ENCODE measurements around the gene CROCC2. TPM values are rescaled to one million over a fixed set of nuclear protein-coding genes. Genes with fewer than 3 reads are reported as not detected.

CROCC2 gene
- total and polyA plus RNA-seq, 10 of the 15 experiments (the other 5 are each of a cell fraction or from before 2014, with no cell fraction given), result not detected

DNA sequence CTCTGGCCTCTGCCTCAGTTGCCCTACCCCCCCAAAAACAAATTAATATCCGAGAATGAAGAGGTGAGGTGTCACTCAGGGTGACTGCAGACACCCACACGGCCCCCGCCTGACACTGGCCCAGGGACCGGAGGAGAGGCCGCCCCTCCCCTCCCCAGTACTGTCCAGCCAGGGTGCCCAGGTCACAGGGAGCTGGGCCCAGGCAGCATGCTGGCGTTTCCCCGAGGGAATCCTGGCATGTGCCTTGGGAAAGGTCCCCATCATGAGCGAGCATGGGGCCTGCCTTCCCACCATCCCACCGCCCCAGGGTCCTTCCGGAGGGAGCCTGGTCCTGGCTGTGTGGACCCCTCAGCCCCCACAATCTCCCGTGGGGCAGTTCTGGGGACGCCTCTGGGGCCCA is 13.2 kb upstream of the CROCC2 start (continued):
- TF ChIP-seq LARP7 (IDR thresholded peaks at IDR 0.05), result no peak
- no peak for TF ChIP-seq ZNF207 (IDR thresholded peaks at IDR 0.05; ENCODE audit: borderline replicate concordance)
- TF ChIP-seq, protein P1, sequence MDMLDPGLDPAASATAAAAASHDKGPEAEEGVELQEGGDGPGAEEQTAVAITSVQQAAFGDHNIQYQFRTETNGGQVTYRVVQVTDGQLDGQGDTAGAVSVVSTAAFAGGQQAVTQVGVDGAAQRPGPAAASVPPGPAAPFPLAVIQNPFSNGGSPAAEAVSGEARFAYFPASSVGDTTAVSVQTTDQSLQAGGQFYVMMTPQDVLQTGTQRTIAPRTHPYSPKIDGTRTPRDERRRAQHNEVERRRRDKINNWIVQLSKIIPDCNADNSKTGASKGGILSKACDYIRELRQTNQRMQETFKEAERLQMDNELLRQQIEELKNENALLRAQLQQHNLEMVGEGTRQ (IDR thresholded peaks at IDR 0.05; ENCODE audit: borderline replicate concordance, low read depth, low read length), result no peak
- no peak for TF ChIP-seq TARDBP (IDR thresholded peaks at IDR 0.05; ENCODE audit: borderline replicate concordance)
- TF ChIP-seq, protein P2, sequence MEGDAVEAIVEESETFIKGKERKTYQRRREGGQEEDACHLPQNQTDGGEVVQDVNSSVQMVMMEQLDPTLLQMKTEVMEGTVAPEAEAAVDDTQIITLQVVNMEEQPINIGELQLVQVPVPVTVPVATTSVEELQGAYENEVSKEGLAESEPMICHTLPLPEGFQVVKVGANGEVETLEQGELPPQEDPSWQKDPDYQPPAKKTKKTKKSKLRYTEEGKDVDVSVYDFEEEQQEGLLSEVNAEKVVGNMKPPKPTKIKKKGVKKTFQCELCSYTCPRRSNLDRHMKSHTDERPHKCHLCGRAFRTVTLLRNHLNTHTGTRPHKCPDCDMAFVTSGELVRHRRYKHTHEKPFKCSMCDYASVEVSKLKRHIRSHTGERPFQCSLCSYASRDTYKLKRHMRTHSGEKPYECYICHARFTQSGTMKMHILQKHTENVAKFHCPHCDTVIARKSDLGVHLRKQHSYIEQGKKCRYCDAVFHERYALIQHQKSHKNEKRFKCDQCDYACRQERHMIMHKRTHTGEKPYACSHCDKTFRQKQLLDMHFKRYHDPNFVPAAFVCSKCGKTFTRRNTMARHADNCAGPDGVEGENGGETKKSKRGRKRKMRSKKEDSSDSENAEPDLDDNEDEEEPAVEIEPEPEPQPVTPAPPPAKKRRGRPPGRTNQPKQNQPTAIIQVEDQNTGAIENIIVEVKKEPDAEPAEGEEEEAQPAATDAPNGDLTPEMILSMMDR (IDR thresholded peaks at IDR 0.05 in 2 of 3, conservative IDR thresholded peaks at IDR 0.05 in 1 of 3; ENCODE audit: control insufficient read depth in 2 of 3, extremely low read depth in 1 of 3, insufficient read depth in 1 of 3, low read depth in 3 of 3, low read length in 3 of 3), result no peak
- no peak for TF ChIP-seq CHD4 (IDR thresholded peaks at IDR 0.05)
- TF ChIP-seq ZNF274 (IDR thresholded peaks at IDR 0.05; ENCODE audit: insufficient read depth, insufficient read length), result no peak
- no peak for TF ChIP-seq RCOR1 (conservative IDR thresholded peaks at IDR 0.05; ENCODE audit: low read depth, low read length)

DNA sequence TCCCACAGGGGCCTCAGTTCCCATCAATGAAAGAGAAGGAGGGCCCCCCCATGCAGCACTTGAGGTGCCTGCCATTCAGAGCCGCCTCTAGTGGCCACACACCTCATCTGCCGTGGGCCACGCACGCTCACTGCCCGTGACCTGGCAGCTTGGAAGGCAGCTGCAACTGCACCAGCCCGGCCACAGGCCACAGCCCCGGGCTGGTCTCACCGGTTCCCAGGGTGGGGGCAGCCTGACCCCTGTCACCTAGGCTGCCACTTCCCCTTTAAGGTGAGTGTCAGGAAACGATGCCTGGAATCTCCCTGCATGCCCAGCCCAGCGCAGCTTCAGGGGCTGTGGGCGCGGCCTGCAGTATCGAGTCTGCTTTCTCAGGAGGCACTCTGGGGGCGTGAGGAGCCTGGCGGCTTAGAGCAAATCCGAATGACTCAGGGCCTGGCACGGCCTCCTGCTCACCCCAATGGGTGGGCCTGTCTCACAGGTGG is 12.7 kb upstream of the CROCC2 start:
- in situ Hi-C loops (cut with MboI) (no loop called here), intact Hi-C loops (cut with micrococcal nuclease; ENCODE audit: unreplicated experiment) (no loop called here)
- no peak overlapping the region for H3K4me2 ChIP-seq (ENCODE audit: control insufficient read depth, insufficient read depth)
- POLR2A ChIA-PET, result no interaction called here
- H2AFZ ChIP-seq (ENCODE audit: control insufficient read depth, low read depth, low read length), result no peak overlapping the region; the same call in 1 of the 2 replicates
- no peak overlapping the region for H3K4me3 ChIP-seq
- BruUV-seq (replicated peaks), result no TSS peak
- no peaks in the 10 kb centered on the region for H3K36me3 ChIP-seq (ENCODE audit: control insufficient read depth in 2 of 2, insufficient read depth in 2 of 2, low read length in 1 of 2)
- no peaks in the 10 kb centered on the region for H3K79me2 ChIP-seq (ENCODE audit: control insufficient read depth, insufficient read depth, low read length)
- 13% methylated on average over 17 of the region's 17 CpGs for WGBS (ENCODE audit: insufficient coverage, insufficient replicate concordance, low lambda C conversion rate, missing lambda C conversion rate)
- FAIRE-seq, result no peak
- no peaks in the 10 kb centered on the region for H3K4me1 ChIP-seq (ENCODE audit: control insufficient read depth, insufficient read depth, low read length)
- RAD21 ChIA-PET (ENCODE audit: unreplicated experiment), result no interaction called here
- no peaks in the 10 kb centered on the region for H4K20me1 ChIP-seq (ENCODE audit: control insufficient read depth, insufficient read depth)
- H3K9ac ChIP-seq (ENCODE audit: control insufficient read depth, insufficient read depth, low read length), result no peak overlapping the region
- CTCF ChIA-PET, result interaction anchor here (1.9 kb wide), 1 partner anchor 21 kb away, joined by 4 read pairs; no protein-coding TSS in a partner anchor
- DNase-seq (ENCODE audit: low read depth, low spot score), result no peak
- no peak overlapping the region for H3K27ac ChIP-seq (ENCODE audit: control insufficient read depth, insufficient read depth)
- no peaks in the 10 kb centered on the region for H3K27me3 ChIP-seq (replicated peaks in 1 of 2; ENCODE audit: control insufficient read depth in 2 of 2, insufficient read depth in 2 of 2, low read length in 1 of 2)
- SMC1A ChIA-PET (ENCODE audit: uncharacterized antibody, unreplicated experiment), result no interaction called here
- no peaks in the 10 kb centered on the region for H3K9me3 ChIP-seq (replicated peaks; ENCODE audit: control insufficient read depth, insufficient read depth, low read length)
- ATAC-seq, result peak; percentile 70
- peak in 1 of 2 experiments; percentile 47; a peak in 2 of 4 replicates for TF ChIP-seq BHLHE40 (IDR thresholded peaks at IDR 0.05; ENCODE audit: borderline replicate concordance in 1 of 2, low read depth in 2 of 2, low read length in 1 of 2)
- no peak for TF ChIP-seq HCFC1 (IDR thresholded peaks at IDR 0.05; ENCODE audit: low read length)
- TF ChIP-seq, protein P3, sequence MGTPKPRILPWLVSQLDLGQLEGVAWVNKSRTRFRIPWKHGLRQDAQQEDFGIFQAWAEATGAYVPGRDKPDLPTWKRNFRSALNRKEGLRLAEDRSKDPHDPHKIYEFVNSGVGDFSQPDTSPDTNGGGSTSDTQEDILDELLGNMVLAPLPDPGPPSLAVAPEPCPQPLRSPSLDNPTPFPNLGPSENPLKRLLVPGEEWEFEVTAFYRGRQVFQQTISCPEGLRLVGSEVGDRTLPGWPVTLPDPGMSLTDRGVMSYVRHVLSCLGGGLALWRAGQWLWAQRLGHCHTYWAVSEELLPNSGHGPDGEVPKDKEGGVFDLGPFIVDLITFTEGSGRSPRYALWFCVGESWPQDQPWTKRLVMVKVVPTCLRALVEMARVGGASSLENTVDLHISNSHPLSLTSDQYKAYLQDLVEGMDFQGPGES (IDR thresholded peaks at IDR 0.05), result no peak
- TF ChIP-seq, protein P4, sequence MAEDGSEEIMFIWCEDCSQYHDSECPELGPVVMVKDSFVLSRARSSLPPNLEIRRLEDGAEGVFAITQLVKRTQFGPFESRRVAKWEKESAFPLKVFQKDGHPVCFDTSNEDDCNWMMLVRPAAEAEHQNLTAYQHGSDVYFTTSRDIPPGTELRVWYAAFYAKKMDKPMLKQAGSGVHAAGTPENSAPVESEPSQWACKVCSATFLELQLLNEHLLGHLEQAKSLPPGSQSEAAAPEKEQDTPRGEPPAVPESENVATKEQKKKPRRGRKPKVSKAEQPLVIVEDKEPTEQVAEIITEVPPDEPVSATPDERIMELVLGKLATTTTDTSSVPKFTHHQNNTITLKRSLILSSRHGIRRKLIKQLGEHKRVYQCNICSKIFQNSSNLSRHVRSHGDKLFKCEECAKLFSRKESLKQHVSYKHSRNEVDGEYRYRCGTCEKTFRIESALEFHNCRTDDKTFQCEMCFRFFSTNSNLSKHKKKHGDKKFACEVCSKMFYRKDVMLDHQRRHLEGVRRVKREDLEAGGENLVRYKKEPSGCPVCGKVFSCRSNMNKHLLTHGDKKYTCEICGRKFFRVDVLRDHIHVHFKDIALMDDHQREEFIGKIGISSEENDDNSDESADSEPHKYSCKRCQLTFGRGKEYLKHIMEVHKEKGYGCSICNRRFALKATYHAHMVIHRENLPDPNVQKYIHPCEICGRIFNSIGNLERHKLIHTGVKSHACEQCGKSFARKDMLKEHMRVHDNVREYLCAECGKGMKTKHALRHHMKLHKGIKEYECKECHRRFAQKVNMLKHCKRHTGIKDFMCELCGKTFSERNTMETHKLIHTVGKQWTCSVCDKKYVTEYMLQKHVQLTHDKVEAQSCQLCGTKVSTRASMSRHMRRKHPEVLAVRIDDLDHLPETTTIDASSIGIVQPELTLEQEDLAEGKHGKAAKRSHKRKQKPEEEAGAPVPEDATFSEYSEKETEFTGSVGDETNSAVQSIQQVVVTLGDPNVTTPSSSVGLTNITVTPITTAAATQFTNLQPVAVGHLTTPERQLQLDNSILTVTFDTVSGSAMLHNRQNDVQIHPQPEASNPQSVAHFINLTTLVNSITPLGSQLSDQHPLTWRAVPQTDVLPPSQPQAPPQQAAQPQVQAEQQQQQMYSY (CRISPR knock-in tag; IDR thresholded peaks at IDR 0.05), result no peak
- 0 out of 2 replicates have a peak, but pooled peaks have one; percentile 21 for TF ChIP-seq IKZF1 (conservative IDR thresholded peaks at IDR 0.05)
- TF ChIP-seq, protein P5, sequence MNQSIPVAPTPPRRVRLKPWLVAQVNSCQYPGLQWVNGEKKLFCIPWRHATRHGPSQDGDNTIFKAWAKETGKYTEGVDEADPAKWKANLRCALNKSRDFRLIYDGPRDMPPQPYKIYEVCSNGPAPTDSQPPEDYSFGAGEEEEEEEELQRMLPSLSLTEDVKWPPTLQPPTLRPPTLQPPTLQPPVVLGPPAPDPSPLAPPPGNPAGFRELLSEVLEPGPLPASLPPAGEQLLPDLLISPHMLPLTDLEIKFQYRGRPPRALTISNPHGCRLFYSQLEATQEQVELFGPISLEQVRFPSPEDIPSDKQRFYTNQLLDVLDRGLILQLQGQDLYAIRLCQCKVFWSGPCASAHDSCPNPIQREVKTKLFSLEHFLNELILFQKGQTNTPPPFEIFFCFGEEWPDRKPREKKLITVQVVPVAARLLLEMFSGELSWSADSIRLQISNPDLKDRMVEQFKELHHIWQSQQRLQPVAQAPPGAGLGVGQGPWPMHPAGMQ (IDR thresholded peaks at IDR 0.05; ENCODE audit: borderline replicate concordance), result no peak

All from GM12878 (cell line).